ENCODE results near the gene GUCY2F. TPM values are rescaled to one million over a fixed set of nuclear protein-coding genes. Genes with fewer than 3 reads are reported as not detected.

GUCY2F gene
- polyA plus RNA-seq, 1 donor (not counting 4 experiments of a cell fraction or from before 2014, with no cell fraction given), result not detected

GRCh38 chrX:109403922-109404321 lies 78.0 kb downstream of the GUCY2F start:
- Histone ChIP-seq H3K27me3 (ENCODE audit: control insufficient read depth, extremely low read depth, insufficient read depth, low read length) (peaks cover 5% of the 10 kb centered on the region), H3K4me1 (ENCODE audit: control insufficient read depth, extremely low read depth, insufficient read depth, low read length) (no peaks in the 10 kb centered on the region), H3K9me1 (ENCODE audit: control insufficient read depth, extremely low read depth, insufficient read depth, low read length) (no peaks in the 10 kb centered on the region), H3K9me3 (ENCODE audit: control insufficient read depth, low read depth, low read length) (no peaks in the 10 kb centered on the region), H3K9ac (ENCODE audit: control insufficient read depth, extremely low read depth, insufficient read depth, low read length) (no peak overlapping the region), H3K27ac (ENCODE audit: control insufficient read depth, insufficient read depth, low read length) (no peak overlapping the region), H2AFZ (ENCODE audit: control insufficient read depth, low read length) (no peak overlapping the region), H4K20me1 (ENCODE audit: control insufficient read depth, extremely low read depth, insufficient read depth, low read length) (no peaks in the 10 kb centered on the region), H3K36me3 (ENCODE audit: control insufficient read depth in 2 of 2, extremely low read depth in 1 of 2, insufficient read depth in 2 of 2, low read length in 2 of 2) (no peaks in the 10 kb centered on the region), H3K4me3 (ENCODE audit: control insufficient read depth in 2 of 3, extremely low read depth in 1 of 3, insufficient read depth in 2 of 3, low read depth in 1 of 3, low read length in 3 of 3) (no peak overlapping the region), H3K79me2 (ENCODE audit: control insufficient read depth, insufficient read depth, low read length) (no peaks in the 10 kb centered on the region), H3K4me2 (ENCODE audit: control insufficient read depth, extremely low read depth, insufficient read depth, low read depth, low read length) (no peak overlapping the region)
- TF ChIP-seq EZH2 (IDR thresholded peaks at IDR 0.05; ENCODE audit: low read length) (no peak), CTCF (optimal IDR thresholded peaks at IDR 0.05 in 1 of 3, IDR thresholded peaks at IDR 0.05 in 1 of 3, conservative IDR thresholded peaks at IDR 0.05 in 1 of 3; ENCODE audit: extremely low read depth in 1 of 3, insufficient read depth in 2 of 3, low read length in 3 of 3) (no peak)
- no peak for FAIRE-seq
- dilution Hi-C loops (cut with MboI; ENCODE audit: extremely low pct_ligation_motif_present, low sequenced_read_pairs), result no loop called here
- no peak for DNase-seq (ENCODE audit: low read depth, low spot score)

- TF ChIP-seq CTCF (optimal IDR thresholded peaks at IDR 0.05 in 1 of 3, IDR thresholded peaks at IDR 0.05 in 1 of 3, conservative IDR thresholded peaks at IDR 0.05 in 1 of 3; ENCODE audit: extremely low read depth in 1 of 3, insufficient read depth in 2 of 3, low read length in 3 of 3) (no peak), EZH2 (IDR thresholded peaks at IDR 0.05; ENCODE audit: low read length) (no peak)
- FAIRE-seq (no peak), DNase-seq (ENCODE audit: low read depth, low spot score) (no peak)
- Histone ChIP-seq H3K27ac (ENCODE audit: control insufficient read depth, insufficient read depth, low read length) (no peak overlapping the region), H3K36me3 (ENCODE audit: control insufficient read depth in 2 of 2, extremely low read depth in 1 of 2, insufficient read depth in 2 of 2, low read length in 2 of 2) (no peaks in the 10 kb centered on the region), H3K9me3 (ENCODE audit: control insufficient read depth, low read depth, low read length) (no peaks in the 10 kb centered on the region), H3K9me1 (ENCODE audit: control insufficient read depth, extremely low read depth, insufficient read depth, low read length) (no peaks in the 10 kb centered on the region), H3K79me2 (ENCODE audit: control insufficient read depth, insufficient read depth, low read length) (no peaks in the 10 kb centered on the region), H3K27me3 (ENCODE audit: control insufficient read depth, extremely low read depth, insufficient read depth, low read length) (peaks cover 11% of the 10 kb centered on the region), H3K4me1 (ENCODE audit: control insufficient read depth, extremely low read depth, insufficient read depth, low read length) (no peaks in the 10 kb centered on the region), H3K4me2 (ENCODE audit: control insufficient read depth, extremely low read depth, insufficient read depth, low read depth, low read length) (no peak overlapping the region), H4K20me1 (ENCODE audit: control insufficient read depth, extremely low read depth, insufficient read depth, low read length) (no peaks in the 10 kb centered on the region), H2AFZ (ENCODE audit: control insufficient read depth, low read length) (no peak overlapping the region), H3K4me3 (ENCODE audit: control insufficient read depth in 2 of 3, extremely low read depth in 1 of 3, insufficient read depth in 2 of 3, low read depth in 1 of 3, low read length in 3 of 3) (no peak overlapping the region), H3K9ac (ENCODE audit: control insufficient read depth, extremely low read depth, insufficient read depth, low read length) (no peak overlapping the region)
- dilution Hi-C loops (cut with MboI; ENCODE audit: extremely low pct_ligation_motif_present, low sequenced_read_pairs), result no loop called here
These were observed 82.1 kb downstream of the GUCY2F start for GRCh38 chrX:109399831-109400230.

Data from keratinocyte (primary cell).